Fibroblast of lung (primary cell): ENCODE measurements around the gene KIAA1217. TPM values are rescaled to one million over a fixed set of nuclear protein-coding genes. Genes with fewer than 3 reads are reported as not detected.

ENCODE experiments used
- DNase-seq, 2 donors: peaks; one replicate each; pipeline versions ENCODE4 v3.0.0 to v3.0.0-alpha.2; 2010; ENCODE audit warnings: low read depth in 2 of 2
- H2AFZ ChIP-seq: 2 replicates; pipeline ENCODE4 v1.5.1; 2012; ENCODE audit warnings: low read length, control low read depth, inconsistent platforms
- H3K27ac ChIP-seq: 2 replicates; pipeline ENCODE4 v1.5.1; 2011; ENCODE audit warnings: low read length, control low read depth; ENCODE audit not compliant: insufficient read depth
- H3K27me3 ChIP-seq: 2 replicates; pipeline ENCODE4 v1.5.1; 2011; ENCODE audit warnings: mild to moderate bottlenecking, low read length; ENCODE audit not compliant: control insufficient read depth, insufficient read depth
- H3K36me3 ChIP-seq: 2 replicates; pipeline ENCODE4 v1.5.1; 2011; ENCODE audit warnings: low read length; ENCODE audit not compliant: control insufficient read depth, insufficient read depth
- H3K4me1 ChIP-seq: 2 replicates; pipeline ENCODE4 v1.5.1; 2011; ENCODE audit warnings: low read length; ENCODE audit not compliant: control insufficient read depth, insufficient read depth; ENCODE audit errors: extremely low read depth
- H3K4me2 ChIP-seq: 2 replicates; pipeline ENCODE4 v1.5.1; 2011; ENCODE audit warnings: low read length, control low read depth; ENCODE audit not compliant: insufficient read depth; ENCODE audit errors: extremely low read depth
- H3K4me3 ChIP-seq, 4 experiments: fragments of 200-600 bp in 1 of 4; sonication (generic) in 1 of 4; replicated peaks in 1 of 4; 2 replicates each; pipeline ENCODE4 v1.5.1; 2011 to 2016; ENCODE audit warnings: low read length in 4 of 4, low read depth in 3 of 4, mild to moderate bottlenecking in 3 of 4, control low read depth in 2 of 4, inconsistent platforms in 1 of 4, mixed read lengths in 1 of 4; ENCODE audit not compliant: insufficient read depth in 1 of 4; ENCODE audit errors: control extremely low read depth in 1 of 4
- H3K79me2 ChIP-seq: 2 replicates; pipeline ENCODE4 v1.5.1; 2012; ENCODE audit warnings: mild to moderate bottlenecking, low read length, inconsistent platforms; ENCODE audit not compliant: control insufficient read depth, insufficient read depth
- H3K9ac ChIP-seq: 2 replicates; pipeline ENCODE4 v1.5.1; 2011; ENCODE audit warnings: mild to moderate bottlenecking, low read length, control low read depth; ENCODE audit not compliant: insufficient read depth
- H3K9me3 ChIP-seq: 2 replicates; pipeline ENCODE4 v1.5.1; 2012; ENCODE audit warnings: low read depth, low read length; ENCODE audit not compliant: control insufficient read depth, insufficient read depth
- H4K20me1 ChIP-seq: 2 replicates; pipeline ENCODE4 v1.5.1; 2011; ENCODE audit warnings: low read length; ENCODE audit not compliant: control insufficient read depth, insufficient read depth; ENCODE audit errors: extremely low read depth
- CTCF ChIP-seq, 2 donors: IDR thresholded peaks in 1 of 2; conservative IDR thresholded peaks in 1 of 2; 1 replicate in 1 of 2; 2 replicates in 1 of 2; pipeline ENCODE4 v1.5.1; 2011 to 2012; ENCODE audit warnings: low read length in 2 of 2, control low read depth in 1 of 2, inconsistent platforms in 1 of 2, low read depth in 1 of 2, mild to moderate bottlenecking in 1 of 2
- EZH2 ChIP-seq: IDR thresholded peaks from 2 replicates; pipeline ENCODE4 v1.5.1; 2012; ENCODE audit warnings: low read length, control low read depth, mild to moderate bottlenecking; ENCODE audit errors: missing control alignments
- polyA plus RNA-seq, 2 donors: library from polyadenylated mRNA; depleted of rRNA in 1 of 2; stranded (reverse) in 1 of 2; unstranded in 1 of 2; fragments of >200 nt; gene quantifications; 2 replicates each; pipeline ENCODE4 v1.2.1, GENCODE V29; 2011 to 2012; ENCODE audit warnings: missing spikeins in 1 of 2
- total RNA-seq: library from RNA; depleted of rRNA; stranded (reverse); fragments of >200 nt; gene quantifications from 2 replicates; pipeline ENCODE4 v1.2.1, GENCODE V29; 2014

The KIAA1217 gene
- total and polyA plus RNA-seq, 2 donors (not counting 1 experiment from before 2014, with no cell fraction given) = 0.92 to 1.5 TPM

DNA sequence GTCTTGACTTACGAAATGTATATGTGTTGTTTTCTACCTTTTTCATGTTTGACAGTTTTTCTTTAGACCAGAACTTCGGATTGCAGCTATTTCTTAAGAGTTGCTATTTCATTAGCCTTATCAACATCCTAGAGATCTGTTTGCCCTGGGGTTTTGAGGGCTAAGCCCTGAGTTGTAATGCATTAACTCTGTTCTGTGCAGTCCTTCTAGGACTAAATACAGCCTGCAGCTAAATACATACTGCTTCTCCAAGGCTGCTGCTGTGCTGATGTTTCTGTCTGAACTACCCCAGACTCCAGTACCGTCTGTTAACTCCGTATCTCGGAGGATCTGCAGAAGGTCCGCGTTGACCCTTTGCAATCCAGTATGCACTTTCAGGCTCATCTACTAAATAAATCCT lies 26.5 kb downstream of the KIAA1217 start:
- H3K27ac ChIP-seq = no peak overlapping the region
- H3K36me3 ChIP-seq = no peaks in the 10 kb centered on the region
- no peaks in the 10 kb centered on the region for H4K20me1 ChIP-seq
- H3K4me1 ChIP-seq = no peaks in the 10 kb centered on the region
- no peak overlapping the region for H3K4me3 ChIP-seq
- H3K4me2 ChIP-seq = no peak overlapping the region
- no peak overlapping the region for H3K9ac ChIP-seq
- TF ChIP-seq CTCF (conservative IDR thresholded peaks at IDR 0.05 in 1 of 2, IDR thresholded peaks at IDR 0.05 in 1 of 2; ENCODE audit: low read depth in 1 of 2, low read length in 2 of 2) (no peak), EZH2 (no peak)
- no peaks in the 10 kb centered on the region for H3K27me3 ChIP-seq
- H3K9me3 ChIP-seq = no peaks in the 10 kb centered on the region
- H2AFZ ChIP-seq = no peak overlapping the region
- no peaks in the 10 kb centered on the region for H3K79me2 ChIP-seq
- DNase-seq = no peak

DNA sequence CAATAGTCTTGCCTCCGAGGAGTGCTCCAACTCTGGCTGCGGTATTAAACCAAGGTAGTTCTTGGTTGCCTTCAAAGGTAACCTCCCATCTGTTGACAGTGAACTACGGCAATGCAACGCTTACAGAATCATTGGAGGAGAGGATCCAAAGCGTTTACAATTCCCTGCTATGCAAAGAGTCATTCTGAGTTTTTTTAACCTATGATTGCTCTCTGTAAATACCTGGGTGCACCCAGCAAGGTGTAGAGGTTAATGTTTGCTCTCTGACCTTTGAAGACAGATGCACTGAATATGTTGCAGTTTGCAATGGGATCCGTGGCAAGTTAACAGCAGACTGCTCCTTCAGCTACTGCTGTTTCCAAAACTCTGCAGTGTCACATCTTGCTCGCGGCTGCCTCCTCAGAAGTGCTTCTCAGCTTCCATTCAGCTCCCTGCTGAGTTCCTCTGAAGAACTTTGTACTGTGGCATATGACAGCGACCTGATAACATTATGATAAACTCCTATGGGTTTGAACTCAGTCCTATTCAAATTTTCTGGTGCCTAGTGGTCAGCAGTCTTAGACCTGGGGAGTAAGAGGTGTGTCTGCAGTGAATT lies 29.0 kb downstream of the KIAA1217 start:
- H3K4me1 ChIP-seq = no peaks in the 10 kb centered on the region
- no peaks in the 10 kb centered on the region for H3K9me3 ChIP-seq
- H2AFZ ChIP-seq = no peak overlapping the region
- no peak overlapping the region for H3K4me3 ChIP-seq
- no peak for DNase-seq
- H3K4me2 ChIP-seq = no peak overlapping the region
- H3K79me2 ChIP-seq = no peaks in the 10 kb centered on the region
- H3K27ac ChIP-seq = no peak overlapping the region
- no peak overlapping the region for H3K9ac ChIP-seq
- no peaks in the 10 kb centered on the region for H3K27me3 ChIP-seq
- TF ChIP-seq EZH2 (no peak), CTCF (conservative IDR thresholded peaks at IDR 0.05 in 1 of 2, IDR thresholded peaks at IDR 0.05 in 1 of 2; ENCODE audit: low read depth in 1 of 2, low read length in 2 of 2) (no peak)
- H4K20me1 ChIP-seq = no peaks in the 10 kb centered on the region
- H3K36me3 ChIP-seq = no peaks in the 10 kb centered on the region

DNA sequence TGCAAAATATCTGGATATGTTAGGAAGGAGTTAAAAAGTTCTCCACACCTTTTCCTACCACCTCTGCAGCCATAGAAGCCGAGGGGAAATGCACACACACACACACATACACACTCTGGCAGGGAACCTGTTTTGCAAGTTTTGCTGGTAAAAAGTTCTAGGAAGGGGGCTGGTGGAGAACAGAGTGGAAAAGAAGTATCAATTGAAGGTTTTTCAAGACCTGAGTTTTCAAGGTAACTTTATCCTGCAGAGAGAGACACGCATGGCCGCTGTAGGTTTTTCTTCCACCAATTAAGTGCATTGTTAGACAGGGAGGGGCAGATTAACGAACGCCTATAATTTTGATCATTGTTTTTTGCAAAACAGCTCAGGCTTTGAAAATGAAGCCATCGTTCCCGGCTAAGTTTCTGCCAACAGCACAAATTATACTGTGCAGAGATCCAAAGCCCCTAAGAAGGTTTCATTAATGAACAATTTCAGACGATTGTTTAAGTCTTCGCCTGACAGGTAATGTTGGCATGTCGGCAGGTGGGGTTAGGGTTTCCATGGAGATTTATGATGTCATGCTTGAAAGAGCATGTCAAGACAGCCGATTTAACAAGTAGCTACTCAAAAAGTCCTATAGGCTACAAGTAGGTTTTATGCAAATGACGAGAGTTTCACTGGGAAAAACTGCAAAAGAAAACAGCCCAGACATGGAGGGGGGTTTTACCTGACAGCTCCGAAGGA lies 29.7 kb downstream of the KIAA1217 start:
- TF ChIP-seq EZH2 (no peak), CTCF (conservative IDR thresholded peaks at IDR 0.05 in 1 of 2, IDR thresholded peaks at IDR 0.05 in 1 of 2; ENCODE audit: low read depth in 1 of 2, low read length in 2 of 2) (no peak)
- Histone ChIP-seq H3K27me3 (no peaks in the 10 kb centered on the region), H3K79me2 (no peaks in the 10 kb centered on the region), H3K4me2 (no peak overlapping the region), H3K9me3 (no peaks in the 10 kb centered on the region), H3K27ac (no peak overlapping the region), H3K4me3 (no peak overlapping the region), H3K4me1 (no peaks in the 10 kb centered on the region), H4K20me1 (no peaks in the 10 kb centered on the region), H3K9ac (no peak overlapping the region), H2AFZ (no peak overlapping the region), H3K36me3 (no peaks in the 10 kb centered on the region)
- DNase-seq = no peak
